ENCODE measurements around the gene SARS2.

- TF ChIP-seq CTCF (IDR thresholded peaks at IDR 0.05; ENCODE audit: low read depth, low read length, poor library complexity, severe bottlenecking) (no peak), EZH2phosphoT487 (IDR thresholded peaks at IDR 0.05; ENCODE audit: borderline replicate concordance, low read length) (no peak)
Observed at GRCh38 chr19:38942471-38943181, 12.1 kb upstream of the SARS2 start.
